ENCODE data around the gene POLG2. TPM values are rescaled to one million over a fixed set of nuclear protein-coding genes. Genes with fewer than 3 reads are reported as not detected.

Gene POLG2
- polyA plus RNA-seq, 1 donor (not counting 4 experiments of a cell fraction or from before 2014, with no cell fraction given): 14.0 TPM

DNA sequence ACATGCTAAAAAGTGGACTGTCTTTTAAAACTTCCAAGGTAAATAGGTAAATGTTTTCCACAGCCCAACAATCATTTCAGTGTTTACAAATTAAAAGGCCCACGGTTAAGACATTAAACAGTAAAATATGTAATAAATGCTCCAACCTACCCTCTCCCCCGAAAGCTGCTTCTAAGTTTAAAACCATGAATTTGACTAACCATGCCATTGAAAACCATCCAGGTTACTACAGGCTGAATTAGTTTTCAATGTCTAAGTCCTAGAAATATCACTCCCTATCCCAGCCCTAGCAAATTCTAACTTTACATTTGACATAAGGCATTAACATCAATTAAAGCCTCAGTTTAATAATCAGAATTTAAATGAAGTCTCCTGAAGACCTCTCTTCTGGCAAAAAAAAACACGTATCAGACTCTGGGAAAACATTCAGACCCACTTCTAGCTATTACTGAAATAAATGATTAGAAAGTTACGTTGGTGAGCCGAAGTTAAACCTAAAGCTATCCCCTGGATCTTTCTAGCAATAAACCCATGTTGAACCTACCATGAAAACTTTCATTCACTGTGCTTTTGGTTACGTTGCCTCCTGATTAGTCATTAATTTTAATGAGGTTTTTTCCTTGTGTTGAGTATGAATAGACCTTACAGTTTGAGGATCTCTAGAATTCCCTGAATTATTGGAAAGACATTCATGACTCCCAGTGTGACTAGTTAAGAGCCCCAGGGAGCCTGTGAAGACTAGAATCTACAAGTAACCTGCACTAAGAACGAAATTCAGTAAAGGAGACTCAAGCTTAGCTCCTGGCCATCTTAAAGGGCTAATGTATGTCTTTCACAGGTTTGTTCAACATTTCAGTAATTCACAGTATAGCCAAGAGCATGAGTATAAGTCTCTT is 1.7 kb upstream of the POLG2 start:
- Histone ChIP-seq H3K27me3 (ENCODE audit: control insufficient read depth, extremely low read depth, insufficient read depth, low read length) (no peaks in the 10 kb centered on the region), H3K4me1 (ENCODE audit: control insufficient read depth, extremely low read depth, insufficient read depth, low read length) (peaks cover 73% of the 10 kb centered on the region)

DNA sequence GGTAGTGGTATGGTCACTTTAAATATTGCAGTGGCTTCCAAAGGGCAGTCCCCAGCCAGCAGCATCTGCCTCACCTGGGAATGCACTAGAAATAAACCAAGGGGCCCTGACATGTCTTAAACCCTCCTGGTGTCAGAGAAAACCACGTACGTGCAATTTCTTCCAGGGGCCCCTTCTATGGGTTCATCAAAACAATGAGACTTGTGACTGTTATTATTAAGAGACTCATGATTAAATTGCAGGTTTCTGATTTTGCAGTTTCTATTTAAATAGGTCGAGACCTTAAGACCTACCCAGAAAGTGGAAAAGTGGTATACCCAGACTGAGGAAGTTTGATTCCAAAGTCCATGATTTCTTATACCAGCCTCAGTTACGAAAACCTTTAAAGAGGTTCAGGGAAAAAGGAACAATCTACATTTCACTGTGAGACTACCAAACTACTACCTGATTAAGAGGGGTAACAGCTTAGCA is 746 bp upstream of the POLG2 start:
- Histone ChIP-seq H3K9ac (ENCODE audit: control insufficient read depth, extremely low read depth, insufficient read depth, low read length) (peak overlapping the region; percentile 82), H3K79me2 (ENCODE audit: control insufficient read depth, insufficient read depth, low read length) (peaks cover 57% of the 10 kb centered on the region), H3K9me3 (ENCODE audit: control insufficient read depth, low read depth, low read length) (no peaks in the 10 kb centered on the region), H3K36me3 (ENCODE audit: control insufficient read depth in 2 of 2, extremely low read depth in 1 of 2, insufficient read depth in 2 of 2, low read length in 2 of 2) (peaks cover 9 to 34% of the 10 kb centered on the region in 2 experiments), H3K4me1 (ENCODE audit: control insufficient read depth, extremely low read depth, insufficient read depth, low read length) (peaks cover 64% of the 10 kb centered on the region), H3K4me2 (ENCODE audit: control insufficient read depth, extremely low read depth, insufficient read depth, low read depth, low read length) (peak overlapping the region; percentile 81), H3K27me3 (ENCODE audit: control insufficient read depth, extremely low read depth, insufficient read depth, low read length) (no peaks in the 10 kb centered on the region), H3K4me3 (ENCODE audit: control insufficient read depth in 2 of 3, extremely low read depth in 1 of 3, insufficient read depth in 2 of 3, low read depth in 1 of 3, low read length in 3 of 3) (peak overlapping the region; percentile 56 to 71 (median 59)), H4K20me1 (ENCODE audit: control insufficient read depth, extremely low read depth, insufficient read depth, low read length) (peaks cover 15% of the 10 kb centered on the region), H2AFZ (ENCODE audit: control insufficient read depth, low read length) (no peak overlapping the region), H3K27ac (ENCODE audit: control insufficient read depth, insufficient read depth, low read length) (peak overlapping the region; percentile 84), H3K9me1 (ENCODE audit: control insufficient read depth, extremely low read depth, insufficient read depth, low read length) (no peaks in the 10 kb centered on the region)
- DNase-seq (ENCODE audit: low read depth, low spot score) (no peak), FAIRE-seq (no peak)
- dilution Hi-C loops (cut with MboI; ENCODE audit: extremely low pct_ligation_motif_present, low sequenced_read_pairs): no loop called here
- TF ChIP-seq, protein P1, sequence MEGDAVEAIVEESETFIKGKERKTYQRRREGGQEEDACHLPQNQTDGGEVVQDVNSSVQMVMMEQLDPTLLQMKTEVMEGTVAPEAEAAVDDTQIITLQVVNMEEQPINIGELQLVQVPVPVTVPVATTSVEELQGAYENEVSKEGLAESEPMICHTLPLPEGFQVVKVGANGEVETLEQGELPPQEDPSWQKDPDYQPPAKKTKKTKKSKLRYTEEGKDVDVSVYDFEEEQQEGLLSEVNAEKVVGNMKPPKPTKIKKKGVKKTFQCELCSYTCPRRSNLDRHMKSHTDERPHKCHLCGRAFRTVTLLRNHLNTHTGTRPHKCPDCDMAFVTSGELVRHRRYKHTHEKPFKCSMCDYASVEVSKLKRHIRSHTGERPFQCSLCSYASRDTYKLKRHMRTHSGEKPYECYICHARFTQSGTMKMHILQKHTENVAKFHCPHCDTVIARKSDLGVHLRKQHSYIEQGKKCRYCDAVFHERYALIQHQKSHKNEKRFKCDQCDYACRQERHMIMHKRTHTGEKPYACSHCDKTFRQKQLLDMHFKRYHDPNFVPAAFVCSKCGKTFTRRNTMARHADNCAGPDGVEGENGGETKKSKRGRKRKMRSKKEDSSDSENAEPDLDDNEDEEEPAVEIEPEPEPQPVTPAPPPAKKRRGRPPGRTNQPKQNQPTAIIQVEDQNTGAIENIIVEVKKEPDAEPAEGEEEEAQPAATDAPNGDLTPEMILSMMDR (optimal IDR thresholded peaks at IDR 0.05 in 1 of 3, IDR thresholded peaks at IDR 0.05 in 1 of 3, conservative IDR thresholded peaks at IDR 0.05 in 1 of 3; ENCODE audit: extremely low read depth in 1 of 3, insufficient read depth in 2 of 3, low read length in 3 of 3): no peak
- no peak for TF ChIP-seq EZH2 (IDR thresholded peaks at IDR 0.05; ENCODE audit: low read length)

More for the DNA sequence above, 1.7 kb upstream of the POLG2 start:
- dilution Hi-C loops (cut with MboI; ENCODE audit: extremely low pct_ligation_motif_present, low sequenced_read_pairs): no loop called here
- TF ChIP-seq EZH2 (IDR thresholded peaks at IDR 0.05; ENCODE audit: low read length): no peak
- TF ChIP-seq, protein P1 (optimal IDR thresholded peaks at IDR 0.05 in 1 of 3, IDR thresholded peaks at IDR 0.05 in 1 of 3, conservative IDR thresholded peaks at IDR 0.05 in 1 of 3; ENCODE audit: extremely low read depth in 1 of 3, insufficient read depth in 2 of 3, low read length in 3 of 3): no peak
- no peak for DNase-seq (ENCODE audit: low read depth, low spot score)
- Histone ChIP-seq H3K27ac (ENCODE audit: control insufficient read depth, insufficient read depth, low read length) (peak overlapping the region; percentile 84), H3K9me1 (ENCODE audit: control insufficient read depth, extremely low read depth, insufficient read depth, low read length) (no peaks in the 10 kb centered on the region), H3K4me3 (ENCODE audit: control insufficient read depth in 2 of 3, extremely low read depth in 1 of 3, insufficient read depth in 2 of 3, low read depth in 1 of 3, low read length in 3 of 3) (no peak overlapping the region), H2AFZ (ENCODE audit: control insufficient read depth, low read length) (no peak overlapping the region), H3K9me3 (ENCODE audit: control insufficient read depth, low read depth, low read length) (no peaks in the 10 kb centered on the region), H3K4me2 (ENCODE audit: control insufficient read depth, extremely low read depth, insufficient read depth, low read depth, low read length) (peak overlapping the region; percentile 81), H4K20me1 (ENCODE audit: control insufficient read depth, extremely low read depth, insufficient read depth, low read length) (peaks cover 23% of the 10 kb centered on the region), H3K36me3 (ENCODE audit: control insufficient read depth in 2 of 2, extremely low read depth in 1 of 2, insufficient read depth in 2 of 2, low read length in 2 of 2) (peaks cover 15 to 39% of the 10 kb centered on the region in 2 experiments), H3K79me2 (ENCODE audit: control insufficient read depth, insufficient read depth, low read length) (peaks cover 62% of the 10 kb centered on the region), H3K9ac (ENCODE audit: control insufficient read depth, extremely low read depth, insufficient read depth, low read length) (no peak overlapping the region)
- no peak for FAIRE-seq

Data from keratinocyte (primary cell).